Keratinocyte (primary cell): ENCODE data around the gene PLXND1.

Experiments used
- EZH2 ChIP-seq: IDR thresholded peaks from one replicate; pipeline ENCODE4 v1.6.1; 2012; ENCODE audit warnings: inconsistent platforms, mild to moderate bottlenecking, low read length, moderate library complexity
- TF ChIP-seq, protein P1 (sequence below), 3 experiments: IDR thresholded peaks in 1 of 3; conservative IDR thresholded peaks in 1 of 3; optimal IDR thresholded peaks in 1 of 3; 2 replicates in 2 of 3; 3 replicates in 1 of 3; pipeline versions ENCODE3 to v1.5.1; 2011; ENCODE audit warnings: low read length in 3 of 3, mild to moderate bottlenecking in 3 of 3, moderate library complexity in 2 of 3, control low read depth in 1 of 3, inconsistent platforms in 1 of 3; ENCODE audit not compliant: insufficient read depth in 2 of 3; ENCODE audit errors: extremely low read depth in 1 of 3

DNA sequence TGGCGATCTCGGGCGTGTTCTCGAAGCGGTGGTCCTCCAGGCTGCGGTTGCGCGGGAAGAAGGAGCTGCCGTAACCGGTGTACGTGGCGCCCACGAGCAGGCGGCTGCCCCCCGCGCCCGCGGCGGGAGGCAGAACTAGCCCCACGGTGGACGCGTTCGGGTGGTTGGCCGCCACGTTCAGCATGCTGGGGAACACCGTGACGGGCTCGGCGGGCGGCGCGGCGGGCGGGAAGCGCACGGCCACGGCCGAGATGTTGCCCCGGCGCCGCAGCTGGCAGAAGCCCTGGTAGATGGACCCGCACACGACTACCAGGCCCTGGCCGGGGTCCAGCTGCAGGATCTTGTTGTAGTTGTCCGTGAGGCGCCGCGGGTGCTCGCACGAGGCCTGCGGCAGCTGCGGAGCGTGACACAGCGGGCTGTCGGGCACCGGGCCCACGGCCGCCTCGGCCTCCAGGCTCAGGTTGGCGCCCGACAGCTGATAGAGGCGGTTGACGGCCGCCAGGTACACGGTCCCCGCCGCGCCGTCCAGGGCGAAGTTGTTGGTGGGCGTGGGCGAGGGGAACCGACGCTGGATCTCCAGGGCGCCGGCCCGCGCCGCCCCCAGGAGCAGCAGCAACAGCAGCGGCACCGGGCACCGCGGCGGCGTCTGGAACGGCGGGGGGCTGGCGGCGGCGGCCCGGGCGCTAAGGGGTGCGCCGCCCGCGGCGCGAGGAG lies 397 bp downstream of the PLXND1 start:
- TF ChIP-seq, protein P1, sequence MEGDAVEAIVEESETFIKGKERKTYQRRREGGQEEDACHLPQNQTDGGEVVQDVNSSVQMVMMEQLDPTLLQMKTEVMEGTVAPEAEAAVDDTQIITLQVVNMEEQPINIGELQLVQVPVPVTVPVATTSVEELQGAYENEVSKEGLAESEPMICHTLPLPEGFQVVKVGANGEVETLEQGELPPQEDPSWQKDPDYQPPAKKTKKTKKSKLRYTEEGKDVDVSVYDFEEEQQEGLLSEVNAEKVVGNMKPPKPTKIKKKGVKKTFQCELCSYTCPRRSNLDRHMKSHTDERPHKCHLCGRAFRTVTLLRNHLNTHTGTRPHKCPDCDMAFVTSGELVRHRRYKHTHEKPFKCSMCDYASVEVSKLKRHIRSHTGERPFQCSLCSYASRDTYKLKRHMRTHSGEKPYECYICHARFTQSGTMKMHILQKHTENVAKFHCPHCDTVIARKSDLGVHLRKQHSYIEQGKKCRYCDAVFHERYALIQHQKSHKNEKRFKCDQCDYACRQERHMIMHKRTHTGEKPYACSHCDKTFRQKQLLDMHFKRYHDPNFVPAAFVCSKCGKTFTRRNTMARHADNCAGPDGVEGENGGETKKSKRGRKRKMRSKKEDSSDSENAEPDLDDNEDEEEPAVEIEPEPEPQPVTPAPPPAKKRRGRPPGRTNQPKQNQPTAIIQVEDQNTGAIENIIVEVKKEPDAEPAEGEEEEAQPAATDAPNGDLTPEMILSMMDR (optimal IDR thresholded peaks at IDR 0.05 in 1 of 3, IDR thresholded peaks at IDR 0.05 in 1 of 3, conservative IDR thresholded peaks at IDR 0.05 in 1 of 3; ENCODE audit: extremely low read depth in 1 of 3, insufficient read depth in 2 of 3, low read length in 3 of 3), result no peak
- TF ChIP-seq EZH2, result peak; percentile 98
